Loucy (cell line): ENCODE measurements around the gene PALM3.

Experiments
- H2AFZ ChIP-seq: fragments of 200-600 bp; sonication (generic); 2 replicates; pipeline ENCODE4 v1.6.0; 2016; ENCODE audit warnings: antibody characterized with exemption, mild to moderate bottlenecking, low read length, moderate library complexity
- H3F3A ChIP-seq: fragments of 200-600 bp; 2 replicates; pipeline ENCODE4 v1.6.0; 2016; ENCODE audit warnings: antibody characterized with exemption, low read depth, mild to moderate bottlenecking
- H3K27me3 ChIP-seq: fragments of 200-600 bp; sonication (generic); 2 replicates; pipeline ENCODE4 v1.6.1; 2014; ENCODE audit warnings: low read length, mild to moderate bottlenecking; ENCODE audit not compliant: insufficient read depth, poor library complexity, severe bottlenecking
- H3K36me3 ChIP-seq: fragments of 200-600 bp; sonication (generic); 2 replicates; pipeline ENCODE4 v1.6.1; 2016; ENCODE audit warnings: low read length; ENCODE audit not compliant: insufficient read depth
- H3K4me1 ChIP-seq: fragments of 200-600 bp; sonication (generic); 2 replicates; pipeline ENCODE4 v1.5.1; 2014; ENCODE audit warnings: low read length, mild to moderate bottlenecking; ENCODE audit not compliant: insufficient read depth, poor library complexity, severe bottlenecking
- H3K4me2 ChIP-seq: fragments of 200-600 bp; sonication (generic); 2 replicates; pipeline ENCODE4 v1.6.0; 2014; ENCODE audit warnings: antibody characterized with exemption, low read length, low read depth, mild to moderate bottlenecking; ENCODE audit not compliant: poor library complexity, severe bottlenecking
- H3K4me3 ChIP-seq: fragments of 200-600 bp; sonication (generic); 2 replicates; pipeline ENCODE4 v1.5.1; 2014; ENCODE audit warnings: low read length, mild to moderate bottlenecking, mixed read lengths; ENCODE audit not compliant: poor library complexity, severe bottlenecking
- H3K79me2 ChIP-seq: fragments of 200-600 bp; sonication (generic); 2 replicates; pipeline ENCODE4 v1.6.1; 2014; ENCODE audit warnings: low read length; ENCODE audit not compliant: insufficient read depth
- H3K9ac ChIP-seq: fragments of 200-600 bp; sonication (generic); 2 replicates; pipeline ENCODE4 v1.6.0; 2014; ENCODE audit warnings: mild to moderate bottlenecking, low read depth, low read length, moderate library complexity; ENCODE audit not compliant: poor library complexity, severe bottlenecking
- H3K9me2 ChIP-seq: fragments of 200-600 bp; sonication (generic); replicated peaks from 2 replicates; pipeline ENCODE4 v1.6.1; 2016; ENCODE audit warnings: low read depth, low read length, mixed read lengths
- H3K9me3 ChIP-seq: fragments of 200-600 bp; sonication (generic); 2 replicates; pipeline ENCODE4 v1.6.1; 2014; ENCODE audit warnings: mild to moderate bottlenecking, antibody characterized with exemption, low read length, low read depth; ENCODE audit not compliant: insufficient read depth
- H4K20me1 ChIP-seq: fragments of 200-600 bp; sonication (generic); 2 replicates; pipeline ENCODE4 v1.6.0; 2014; ENCODE audit warnings: antibody characterized with exemption, low read length, mild to moderate bottlenecking; ENCODE audit not compliant: insufficient read depth, poor library complexity, severe bottlenecking
- EZH2phosphoT487 ChIP-seq: fragments of 200-600 bp; IDR thresholded peaks from 2 replicates; pipeline ENCODE4 v1.6.1; 2018; ENCODE audit warnings: antibody characterized with exemption, mild to moderate bottlenecking, moderate library complexity, borderline replicate concordance
- TF ChIP-seq, protein P1 (sequence below): fragments of 200-600 bp; sonication (generic); conservative IDR thresholded peaks from 2 replicates; pipeline ENCODE4 v1.5.1; 2014; ENCODE audit warnings: mild to moderate bottlenecking, antibody characterized with exemption, low read length

Gene PALM3, protein sequence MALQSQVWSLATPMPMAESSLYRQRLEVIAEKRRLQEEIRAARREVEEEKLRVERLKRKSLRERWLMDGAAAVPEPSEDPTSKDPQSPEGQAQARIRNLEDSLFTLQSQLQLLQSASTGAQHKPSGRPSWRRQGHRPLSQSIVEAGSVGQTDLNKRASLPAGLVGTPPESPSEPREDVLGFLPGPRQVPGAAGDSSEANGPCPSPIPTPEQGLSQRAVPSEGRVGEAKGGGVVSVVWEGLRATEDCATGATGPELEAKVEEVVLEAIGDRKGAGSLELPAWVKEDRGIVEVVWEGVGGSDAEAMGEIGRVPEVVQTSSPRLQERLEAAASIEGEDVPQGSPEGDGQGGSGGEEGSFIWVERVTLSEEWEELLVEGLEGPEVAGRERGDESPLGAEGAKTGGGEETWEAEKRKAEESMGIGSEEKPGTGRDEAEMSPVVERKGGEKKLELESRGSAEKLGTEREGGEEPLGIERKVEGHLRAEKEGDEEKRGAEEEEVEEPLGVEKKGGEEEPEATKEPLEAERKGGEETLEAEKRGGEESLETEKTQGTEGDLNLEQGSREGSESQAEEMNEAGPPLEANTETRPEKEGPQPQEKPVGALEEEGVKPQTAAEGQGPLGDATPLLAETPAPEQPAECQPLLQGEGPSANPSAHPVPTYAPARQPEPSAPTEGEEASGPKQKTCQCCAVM

DNA sequence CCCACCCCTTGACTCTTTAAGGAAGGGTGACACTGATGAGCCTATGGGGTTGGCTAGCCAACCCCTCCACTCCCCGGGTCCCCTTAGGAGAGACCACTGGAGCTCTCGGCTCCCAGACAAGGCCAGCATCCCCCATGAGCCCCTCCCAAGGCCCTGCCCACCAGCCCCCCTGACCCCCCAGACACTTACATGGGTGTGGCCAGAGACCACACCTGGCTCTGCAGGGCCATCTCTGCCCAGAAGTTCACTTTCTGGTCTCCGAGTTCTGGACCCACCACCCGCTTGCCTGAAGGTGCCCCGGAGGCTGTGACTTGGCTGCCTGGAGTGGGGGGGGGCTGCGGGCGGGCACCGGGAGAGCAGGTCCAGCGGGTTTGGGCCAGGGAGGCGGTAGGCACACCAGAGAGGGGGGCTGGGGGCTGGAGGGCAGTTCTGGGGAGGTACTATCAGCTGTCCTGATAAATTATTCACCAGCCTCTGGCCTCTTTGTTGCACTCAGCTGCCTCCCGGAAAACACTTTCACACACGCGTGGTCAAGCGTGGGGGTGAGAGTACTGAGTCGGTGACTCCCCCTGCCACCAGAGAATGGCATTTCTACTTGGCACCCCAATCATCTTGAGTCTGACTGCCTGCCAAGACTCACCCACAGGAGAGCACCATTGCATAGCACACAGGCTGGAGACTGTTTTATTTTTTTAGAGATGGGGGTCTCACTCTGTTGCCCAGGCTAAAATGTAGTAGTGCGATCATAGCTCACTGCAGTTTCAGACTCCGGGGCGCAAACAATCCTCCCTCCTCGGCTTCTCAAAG is at the start of gene PALM3:
Gene PALM3 (minus strand): TSS at position 326 of the 807 bp plus-strand sequence. CDS start 96 bp downstream, at position 230.
- TF ChIP-seq, protein P1, sequence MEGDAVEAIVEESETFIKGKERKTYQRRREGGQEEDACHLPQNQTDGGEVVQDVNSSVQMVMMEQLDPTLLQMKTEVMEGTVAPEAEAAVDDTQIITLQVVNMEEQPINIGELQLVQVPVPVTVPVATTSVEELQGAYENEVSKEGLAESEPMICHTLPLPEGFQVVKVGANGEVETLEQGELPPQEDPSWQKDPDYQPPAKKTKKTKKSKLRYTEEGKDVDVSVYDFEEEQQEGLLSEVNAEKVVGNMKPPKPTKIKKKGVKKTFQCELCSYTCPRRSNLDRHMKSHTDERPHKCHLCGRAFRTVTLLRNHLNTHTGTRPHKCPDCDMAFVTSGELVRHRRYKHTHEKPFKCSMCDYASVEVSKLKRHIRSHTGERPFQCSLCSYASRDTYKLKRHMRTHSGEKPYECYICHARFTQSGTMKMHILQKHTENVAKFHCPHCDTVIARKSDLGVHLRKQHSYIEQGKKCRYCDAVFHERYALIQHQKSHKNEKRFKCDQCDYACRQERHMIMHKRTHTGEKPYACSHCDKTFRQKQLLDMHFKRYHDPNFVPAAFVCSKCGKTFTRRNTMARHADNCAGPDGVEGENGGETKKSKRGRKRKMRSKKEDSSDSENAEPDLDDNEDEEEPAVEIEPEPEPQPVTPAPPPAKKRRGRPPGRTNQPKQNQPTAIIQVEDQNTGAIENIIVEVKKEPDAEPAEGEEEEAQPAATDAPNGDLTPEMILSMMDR = no peak
- no peak for TF ChIP-seq EZH2phosphoT487
- H3K4me1 ChIP-seq = no peaks in the 10 kb centered on the region
- H2AFZ ChIP-seq = no peak within 1 kb of the TSS
- H3K4me3 ChIP-seq = no peak within 1 kb of the TSS
- H3K9me3 ChIP-seq = no peaks in the 10 kb centered on the region
- no peaks in the 10 kb centered on the region for H3K36me3 ChIP-seq
- H3F3A ChIP-seq = no peaks in the 10 kb centered on the region
- H3K4me2 ChIP-seq = no peak within 1 kb of the TSS
- H3K9ac ChIP-seq = no peak within 1 kb of the TSS
- no peaks in the 10 kb centered on the region for H3K27me3 ChIP-seq
- H3K79me2 ChIP-seq = no peaks in the 10 kb centered on the region
- no peaks in the 10 kb centered on the region for H3K9me2 ChIP-seq
- no peaks in the 10 kb centered on the region for H4K20me1 ChIP-seq

DNA sequence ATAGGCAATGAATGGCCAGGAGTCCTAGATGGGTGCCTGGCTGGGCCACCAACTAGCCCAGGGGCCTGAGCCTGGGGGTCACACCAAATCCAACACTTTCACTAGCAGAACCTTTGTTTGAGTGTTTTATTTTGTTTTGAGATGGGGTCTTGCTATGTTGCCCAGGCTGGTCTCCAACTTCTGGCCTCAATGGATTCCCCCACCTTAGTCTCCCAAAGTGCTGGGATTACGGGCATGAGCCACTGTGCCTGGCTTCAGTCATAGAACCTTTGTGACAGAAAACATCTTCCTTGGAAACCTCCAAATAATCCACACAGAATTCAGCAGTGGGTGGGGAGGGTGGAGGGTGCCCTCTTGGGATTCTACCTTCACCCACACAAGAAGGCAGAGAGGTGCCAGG is 49.6 kb upstream of the PALM3 start:
- no peaks in the 10 kb centered on the region for H3F3A ChIP-seq
- peaks cover 42% of the 10 kb centered on the region for H3K4me1 ChIP-seq
- no peak overlapping the region for H2AFZ ChIP-seq
- H3K4me2 ChIP-seq = no peak overlapping the region
- no peak overlapping the region for H3K9ac ChIP-seq
- peaks cover 11% of the 10 kb centered on the region for H4K20me1 ChIP-seq
- H3K36me3 ChIP-seq = no peaks in the 10 kb centered on the region
- peaks cover 26% of the 10 kb centered on the region; the same call in 1 of the 2 replicates for H3K79me2 ChIP-seq
- H3K27me3 ChIP-seq = no peaks in the 10 kb centered on the region
- H3K4me3 ChIP-seq = no peak overlapping the region
- TF ChIP-seq, protein P1 = no peak
- TF ChIP-seq EZH2phosphoT487 = no peak
- H3K9me2 ChIP-seq = no peaks in the 10 kb centered on the region
- H3K9me3 ChIP-seq = no peaks in the 10 kb centered on the region

DNA sequence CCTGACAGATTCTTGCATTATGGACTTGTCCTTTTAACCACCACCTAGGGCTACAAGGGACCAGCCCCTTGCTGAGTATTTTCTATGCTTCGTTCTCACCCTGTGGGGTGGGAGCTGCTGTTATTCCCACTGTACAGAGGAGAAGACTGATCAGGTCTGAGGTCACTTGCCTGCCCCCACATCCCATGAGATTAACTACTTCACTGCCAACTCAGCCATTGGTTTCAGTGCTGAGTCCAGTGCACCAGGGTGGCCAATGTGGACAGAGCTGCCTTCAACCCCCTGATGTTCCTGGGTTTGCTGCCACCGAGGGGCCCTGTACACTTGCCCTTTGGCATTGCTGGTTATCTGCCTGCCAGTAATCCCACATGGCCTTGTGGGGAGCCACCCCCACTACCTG is 48.8 kb upstream of the PALM3 start:
- H3K9me2 ChIP-seq = no peaks in the 10 kb centered on the region
- H3K4me2 ChIP-seq = no peak overlapping the region
- H3K9ac ChIP-seq = no peak overlapping the region
- no peaks in the 10 kb centered on the region for H3K27me3 ChIP-seq
- no peak for TF ChIP-seq EZH2phosphoT487
- TF ChIP-seq, protein P1 = no peak
- no peak overlapping the region for H3K4me3 ChIP-seq
- H4K20me1 ChIP-seq = peaks cover 6% of the 10 kb centered on the region
- peaks cover 17% of the 10 kb centered on the region; the same call in 1 of the 2 replicates for H3K79me2 ChIP-seq
- peaks cover 33% of the 10 kb centered on the region for H3K4me1 ChIP-seq
- no peaks in the 10 kb centered on the region; the same call in 1 of the 2 replicates for H3K36me3 ChIP-seq
- H3K9me3 ChIP-seq = no peaks in the 10 kb centered on the region
- no peaks in the 10 kb centered on the region for H3F3A ChIP-seq
- H2AFZ ChIP-seq = no peak overlapping the region
